Esophagus muscularis mucosa (tissue), 4 donors: Measurements from ENCODE around the gene MYL12B. TPM values are rescaled to one million over a fixed set of nuclear protein-coding genes. Genes with fewer than 3 reads are reported as not detected.

Source experiments
- DNase-seq: peaks from one replicate; pipeline ENCODE4 v3.0.0-alpha.2; 2017; ENCODE audit errors: extremely low spot score
- H3K27ac ChIP-seq, 4 donors: fragments of 200-600 bp; sonication (generic); replicated peaks in 1 of 4; 1 replicate in 3 of 4; 2 replicates in 1 of 4; pipeline ENCODE4 v1.5.1; 2016 to 2019; ENCODE audit warnings: mild to moderate bottlenecking in 1 of 4
- H3K27me3 ChIP-seq, 4 donors: fragments of 200-600 bp; sonication (generic); one replicate each; pipeline versions ENCODE4 v1.5.1 to v1.6.0; 2016 to 2019
- H3K36me3 ChIP-seq, 4 donors: fragments of 200-600 bp; sonication (generic); one replicate each; pipeline ENCODE4 v1.5.1; 2016 to 2019
- H3K4me1 ChIP-seq, 4 donors: fragments of 200-600 bp; sonication (generic); one replicate each; pipeline ENCODE4 v1.5.1; 2016 to 2019
- H3K4me3 ChIP-seq, 4 donors: fragments of 200-600 bp; sonication (generic); 1 replicate in 2 of 4; 2 replicates in 2 of 4; pipeline ENCODE4 v1.5.1; 2016 to 2019; ENCODE audit warnings: mild to moderate bottlenecking in 4 of 4, moderate library complexity in 1 of 4
- H3K9me3 ChIP-seq, 4 donors: fragments of 200-600 bp; sonication (generic); 1 replicate in 3 of 4; 2 replicates in 1 of 4; pipeline ENCODE4 v1.5.1; 2016 to 2019
- CTCF ChIP-seq, 3 experiments: fragments of 200-600 bp in 2 of 3; fragments of 450-650 bp in 1 of 3; sonication (generic) in 2 of 3; IDR thresholded peaks; one replicate each; pipeline ENCODE4 v1.5.1; 2017 to 2019; ENCODE audit warnings: antibody characterized with exemption in 3 of 3, mild to moderate bottlenecking in 2 of 3, moderate library complexity in 1 of 3
- EP300 ChIP-seq: sonication (generic); formaldehyde crosslinking; IDR thresholded peaks from one replicate; pipeline ENCODE4 v1.6.1; 2017; ENCODE audit warnings: antibody characterized with exemption
- POLR2A ChIP-seq: fragments of 450-650 bp; IDR thresholded peaks from one replicate; pipeline ENCODE4 v1.6.1; 2017; ENCODE audit warnings: antibody characterized with exemption, moderate library complexity, mild to moderate bottlenecking, low read depth
- POLR2AphosphoS5 ChIP-seq, 2 donors: sonication (generic); formaldehyde crosslinking; IDR thresholded peaks; one replicate each; pipeline ENCODE4 v1.6.1; 2017; ENCODE audit warnings: antibody characterized with exemption in 2 of 2
- WGBS: methylation state at CpG from one replicate; pipeline ENCODE4 v1.1.5; 2018; 5-methylcytosine and 5-hydroxymethylcytosine counted together
- intact Hi-C: fragments of 100-400 bp; cut with DNase I; formaldehyde crosslinking; loops from one replicate; pipeline ENCODE4 v1.15.1; 2023
- total RNA-seq, 4 donors: library from RNA; depleted of rRNA; stranded (reverse); fragments of >200 nt; gene quantifications; one replicate each; pipeline versions ENCODE4 v1.1.0 to v1.2.1, GENCODE V29; 2016

The MYL12B gene
- total RNA-seq, 4 donors from 2014 or later, result 211 to 279 (median 244) TPM

DNA sequence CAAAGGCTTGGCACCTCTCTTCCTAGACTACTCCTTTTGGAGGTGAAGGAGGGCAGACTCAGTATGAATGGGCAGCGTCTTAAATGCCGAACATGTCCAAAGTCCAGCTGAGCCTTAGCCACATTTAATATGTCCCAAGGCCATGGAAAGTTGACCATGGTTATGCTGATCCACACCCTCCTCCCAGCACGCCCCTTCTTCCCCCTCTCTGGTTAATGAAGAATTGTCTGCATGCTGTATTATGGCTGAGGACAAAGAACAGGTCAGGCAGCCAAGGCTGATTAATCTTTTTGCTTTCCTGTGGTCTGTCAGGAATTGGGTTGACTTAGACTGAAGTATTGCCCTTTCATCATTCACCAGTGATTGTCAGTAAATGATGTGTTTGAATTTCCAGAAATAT is 36.3 kb upstream of the MYL12B start:
- Histone ChIP-seq H3K27ac (no peak overlapping the region), H3K9me3 (no peaks in the 10 kb centered on the region), H3K36me3 (no peaks in the 10 kb centered on the region), H3K4me1 (peaks cover 0 to 3% (median under 1%) of the 10 kb centered on the region in 4 donors), H3K27me3 (no peaks in the 10 kb centered on the region), H3K4me3 (no peak overlapping the region)
- TF ChIP-seq CTCF (IDR thresholded peaks at IDR 0.05) (no peak), POLR2A (no peak), POLR2AphosphoS5 (IDR thresholded peaks at IDR 0.05) (no peak), EP300 (no peak)
- intact Hi-C loops, result no loop called here
- peak; percentile 47 for DNase-seq
- 96% methylated on average over 3 of the region's 3 CpGs for WGBS

GRCh38 chr18:3226048-3226447 is 35.9 kb upstream of the MYL12B start:
- no peak for TF ChIP-seq POLR2A
- no peak for TF ChIP-seq POLR2AphosphoS5 (IDR thresholded peaks at IDR 0.05)
- H3K4me3 ChIP-seq, result no peak overlapping the region
- H3K27ac ChIP-seq, result no peak overlapping the region
- no peaks in the 10 kb centered on the region for H3K27me3 ChIP-seq
- H3K36me3 ChIP-seq, result no peaks in the 10 kb centered on the region
- H3K4me1 ChIP-seq, result no peaks in the 10 kb centered on the region
- WGBS, result 91% methylated on average over 6 of the region's 6 CpGs
- intact Hi-C loops, result no loop called here
- peak; percentile 8 for DNase-seq
- H3K9me3 ChIP-seq, result no peaks in the 10 kb centered on the region

- intact Hi-C loops, result no loop called here
Observed at GRCh38 chr18:3230401-3231334, 31.3 kb upstream of the MYL12B start.

GRCh38 chr18:3233004-3233403 is 28.9 kb upstream of the MYL12B start:
- TF ChIP-seq POLR2AphosphoS5 (IDR thresholded peaks at IDR 0.05) (no peak), POLR2A (no peak), EP300 (no peak), CTCF (IDR thresholded peaks at IDR 0.05) (no peak)
- intact Hi-C loops, result no loop called here
- Histone ChIP-seq H3K27ac (no peak overlapping the region), H3K9me3 (no peaks in the 10 kb centered on the region), H3K27me3 (no peaks in the 10 kb centered on the region), H3K4me1 (no peaks in the 10 kb centered on the region), H3K4me3 (no peak overlapping the region), H3K36me3 (no peaks in the 10 kb centered on the region)
- 95% methylated on average over 1 of the region's 1 CpG for whole genome bisulfite sequencing
- DNase-seq, result no peak

More at GRCh38 chr18:3230401-3231334, 31.3 kb upstream of the MYL12B start:
- no peaks in the 10 kb centered on the region for H3K4me1 ChIP-seq
- H3K36me3 ChIP-seq, result no peaks in the 10 kb centered on the region
- WGBS, result 95% methylated on average over 9 of the region's 9 CpGs
- TF ChIP-seq POLR2AphosphoS5 (IDR thresholded peaks at IDR 0.05), result no peak
- TF ChIP-seq EP300, result no peak
- no peak overlapping the region for H3K27ac ChIP-seq
- no peak overlapping the region for H3K4me3 ChIP-seq
- H3K27me3 ChIP-seq, result no peaks in the 10 kb centered on the region
- no peaks in the 10 kb centered on the region for H3K9me3 ChIP-seq
- no peak for DNase-seq

GRCh38 chr18:3233433-3234168 is 28.3 kb upstream of the MYL12B start:
- Histone ChIP-seq H3K4me3 (no peak overlapping the region), H3K36me3 (no peaks in the 10 kb centered on the region), H3K27ac (no peak overlapping the region), H3K9me3 (no peaks in the 10 kb centered on the region), H3K4me1 (no peaks in the 10 kb centered on the region), H3K27me3 (no peaks in the 10 kb centered on the region)
- DNase-seq, result no peak
- no peak for TF ChIP-seq EP300
- no peak for TF ChIP-seq POLR2A
- TF ChIP-seq CTCF (IDR thresholded peaks at IDR 0.05), result no peak
- no peak for TF ChIP-seq POLR2AphosphoS5 (IDR thresholded peaks at IDR 0.05)
- intact Hi-C loops, result no loop called here
- WGBS, result 90% methylated on average over 4 of the region's 4 CpGs
